Right lobe of liver (tissue), 6 donors: Measurements from ENCODE around the gene CLDN15. TPM values are rescaled to one million over a fixed set of nuclear protein-coding genes. Genes with fewer than 3 reads are reported as not detected.

Experiments
- ATAC-seq, 4 donors: fragments of 200-7000 bp; cut with Tn5 transposase; one replicate each; pipeline ENCODE4 v1.9.1; 2020; ENCODE audit warnings: mild to moderate bottlenecking in 4 of 4, moderate library complexity in 4 of 4
- DNase-seq, 3 donors: peaks; one replicate each; pipeline ENCODE4 v3.0.0-alpha.2; 2020
- H3K27ac ChIP-seq, 3 donors: fragments of 200-600 bp; one replicate each; pipeline ENCODE4 v1.8.0; 2022
- H3K27me3 ChIP-seq, 2 donors: fragments of 200-600 bp; one replicate each; pipeline ENCODE4 v1.8.0; 2022
- H3K36me3 ChIP-seq, 4 donors: fragments of 200-600 bp; sonication (generic) in 1 of 4; one replicate each; pipeline versions ENCODE4 v1.5.1 to v1.8.0; 2017 to 2022; ENCODE audit warnings: control low read depth in 1 of 4
- H3K4me1 ChIP-seq, 4 donors: fragments of 200-600 bp; sonication (generic) in 1 of 4; one replicate each; pipeline versions ENCODE4 v1.5.1 to v1.8.0; 2017 to 2022; ENCODE audit warnings: control low read depth in 1 of 4
- H3K4me3 ChIP-seq, 3 donors: fragments of 200-600 bp; one replicate each; pipeline ENCODE4 v1.8.0; 2022
- H3K9me3 ChIP-seq, 4 donors: fragments of 200-600 bp; sonication (generic) in 1 of 4; one replicate each; pipeline versions ENCODE4 v1.5.1 to v1.8.0; 2017 to 2022; ENCODE audit warnings: control low read depth in 1 of 4
- POLR2A ChIP-seq: fragments of 450-650 bp; IDR thresholded peaks from one replicate; pipeline ENCODE4 v1.6.1; 2017; ENCODE audit warnings: antibody characterized with exemption, mild to moderate bottlenecking
- WGBS: methylation state at CpG from one replicate; pipeline ENCODE4 v1.1.6; 2018; ENCODE audit warnings: low coverage, low lambda C conversion rate; ENCODE audit not compliant: insufficient coverage; ENCODE audit errors: missing lambda C conversion rate; 5-methylcytosine and 5-hydroxymethylcytosine counted together
- intact Hi-C, 2 donors: fragments of 100-400 bp; cut with DNase I; formaldehyde crosslinking; loops; one replicate each; pipeline versions ENCODE4 v1.11.2 to v1.14.1; 2022
- total RNA-seq, 6 experiments: library from RNA; depleted of rRNA in 2 of 6; stranded (reverse); fragments of >200 nt in 2 of 6; fragmentation: NEBNext Ultra II Directional in 3 of 6; extraction: Animal tissue kit (Norgen Biotek cat#: 25700) in 3 of 6; gene quantifications; one replicate each; pipeline versions ENCODE4 v1.1.0 to v1.2.4, GENCODE V29; 2016 to 2023
- TF ChIP-seq, protein P1 (sequence below), 4 donors: fragments of 200-600 bp in 3 of 4; fragments of 450-650 bp in 1 of 4; IDR thresholded peaks; one replicate each; pipeline versions ENCODE4 v1.5.1 to v1.8.0; 2016 to 2022; ENCODE audit warnings: antibody characterized with exemption in 4 of 4, mild to moderate bottlenecking in 2 of 4
- donor health status: DM: no; HTN: yes; CAD: no.
- donor health status: DM: no; HTN: no; CAD: no.
- donor health status: DM: no; HTN: no; CAD: no.
- donor health status: DM: no; HTN: yes; CAD: no.
- donor health status: DM: no; HTN: yes; CAD: no.

Gene CLDN15
- total RNA-seq, 6 experiments from 2014 or later = 5.9 to 10.8 (median 9.2) TPM

DNA sequence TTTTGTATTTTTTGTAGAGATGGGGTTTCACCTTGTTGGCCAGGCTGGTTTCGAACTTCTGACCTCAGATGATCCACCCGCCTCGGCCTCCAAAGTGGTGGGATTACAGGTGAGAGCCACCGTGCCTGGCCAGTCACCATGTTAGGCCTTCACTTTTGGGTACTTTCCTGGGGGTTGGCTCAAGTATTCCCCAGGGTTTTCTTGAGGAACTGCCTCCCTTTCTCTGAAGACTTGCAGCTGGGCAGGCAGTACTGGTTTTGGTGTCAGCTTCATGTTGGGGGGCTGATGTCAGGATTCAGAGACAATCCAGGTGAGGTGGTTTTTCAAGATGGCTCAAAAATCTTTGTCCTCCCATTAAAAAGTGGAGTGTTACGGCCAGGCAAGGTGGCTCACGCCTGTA is 12.0 kb downstream of the CLDN15 start:
- Histone ChIP-seq H3K4me3 (no peak overlapping the region), H3K27me3 (no peaks in the 10 kb centered on the region), H3K36me3 (peaks cover 0 to 59% (median 22%) of the 10 kb centered on the region in 4 donors), H3K4me1 (peaks cover 0 to 27% (median 9%) of the 10 kb centered on the region in 4 donors), H3K27ac (no peak overlapping the region), H3K9me3 (no peaks in the 10 kb centered on the region)
- no peak for TF ChIP-seq POLR2A
- TF ChIP-seq, protein P1, sequence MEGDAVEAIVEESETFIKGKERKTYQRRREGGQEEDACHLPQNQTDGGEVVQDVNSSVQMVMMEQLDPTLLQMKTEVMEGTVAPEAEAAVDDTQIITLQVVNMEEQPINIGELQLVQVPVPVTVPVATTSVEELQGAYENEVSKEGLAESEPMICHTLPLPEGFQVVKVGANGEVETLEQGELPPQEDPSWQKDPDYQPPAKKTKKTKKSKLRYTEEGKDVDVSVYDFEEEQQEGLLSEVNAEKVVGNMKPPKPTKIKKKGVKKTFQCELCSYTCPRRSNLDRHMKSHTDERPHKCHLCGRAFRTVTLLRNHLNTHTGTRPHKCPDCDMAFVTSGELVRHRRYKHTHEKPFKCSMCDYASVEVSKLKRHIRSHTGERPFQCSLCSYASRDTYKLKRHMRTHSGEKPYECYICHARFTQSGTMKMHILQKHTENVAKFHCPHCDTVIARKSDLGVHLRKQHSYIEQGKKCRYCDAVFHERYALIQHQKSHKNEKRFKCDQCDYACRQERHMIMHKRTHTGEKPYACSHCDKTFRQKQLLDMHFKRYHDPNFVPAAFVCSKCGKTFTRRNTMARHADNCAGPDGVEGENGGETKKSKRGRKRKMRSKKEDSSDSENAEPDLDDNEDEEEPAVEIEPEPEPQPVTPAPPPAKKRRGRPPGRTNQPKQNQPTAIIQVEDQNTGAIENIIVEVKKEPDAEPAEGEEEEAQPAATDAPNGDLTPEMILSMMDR (IDR thresholded peaks at IDR 0.05) = no peak
- DNase-seq = no peak
- 86% methylated on average over 4 of the region's 6 CpGs for WGBS
- no peak for ATAC-seq
- intact Hi-C loops = no loop called here

DNA sequence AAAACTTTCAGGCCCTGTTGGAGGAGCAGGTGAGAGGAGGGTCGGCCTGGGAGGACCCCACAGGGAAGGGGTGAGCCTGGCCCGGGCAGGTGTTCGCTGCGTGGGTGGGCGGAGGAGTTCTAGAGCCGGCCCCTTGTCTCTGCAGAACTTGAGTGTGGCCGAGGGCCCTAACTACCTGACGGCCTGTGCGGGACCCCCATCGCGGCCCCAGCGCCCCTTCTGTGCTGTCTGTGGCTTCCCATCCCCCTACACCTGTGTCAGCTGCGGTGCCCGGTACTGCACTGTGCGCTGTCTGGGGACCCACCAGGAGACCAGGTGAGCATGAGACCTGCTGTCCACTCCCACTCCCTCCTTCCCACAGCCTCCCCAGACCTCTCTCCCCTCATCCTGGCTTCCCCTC is 14.1 kb downstream of the CLDN15 start:
- H3K27ac ChIP-seq = no peak overlapping the region
- intact Hi-C loops = no loop called here
- no peak for TF ChIP-seq POLR2A
- TF ChIP-seq, protein P1 (IDR thresholded peaks at IDR 0.05) = no peak
- no peaks in the 10 kb centered on the region for H3K9me3 ChIP-seq
- no peak overlapping the region for H3K4me3 ChIP-seq
- peaks cover 0 to 21% (median 7%) of the 10 kb centered on the region in 4 donors for H3K4me1 ChIP-seq
- ATAC-seq (no peak), DNase-seq (no peak)
- H3K27me3 ChIP-seq = no peaks in the 10 kb centered on the region
- no CpG with 5 or more reads among the region's 15 CpGs for WGBS
- H3K36me3 ChIP-seq = peaks cover 0 to 53% (median 22%) of the 10 kb centered on the region in 4 donors

- peaks cover 0 to 21% (median 7%) of the 10 kb centered on the region in 4 donors for H3K4me1 ChIP-seq
- H3K9me3 ChIP-seq = no peaks in the 10 kb centered on the region
- TF ChIP-seq, protein P1 (IDR thresholded peaks at IDR 0.05) = no peak
- no peak for TF ChIP-seq POLR2A
- intact Hi-C loops = no loop called here
- H3K36me3 ChIP-seq = peaks cover 0 to 53% (median 22%) of the 10 kb centered on the region in 4 donors
- DNase-seq (no peak), ATAC-seq (no peak)
- no peak overlapping the region for H3K4me3 ChIP-seq
- no peak overlapping the region for H3K27ac ChIP-seq
- no peaks in the 10 kb centered on the region for H3K27me3 ChIP-seq
- 97% methylated on average over 13 of the region's 27 CpGs for WGBS
Measured at GRCh38 chr7:101222275-101222830, 15.2 kb downstream of the CLDN15 start.

GRCh38 chr7:101220295-101220694 is 17.3 kb downstream of the CLDN15 start:
- peaks cover 0 to 34% (median 18%) of the 10 kb centered on the region in 4 donors for H3K36me3 ChIP-seq
- TF ChIP-seq POLR2A = no peak
- TF ChIP-seq, protein P1 (IDR thresholded peaks at IDR 0.05) = no peak
- no peaks in the 10 kb centered on the region for H3K27me3 ChIP-seq
- H3K9me3 ChIP-seq = no peaks in the 10 kb centered on the region
- DNase-seq = peak; percentile 70 to 85 (median 84)
- H3K27ac ChIP-seq = peak overlapping the region; percentile 43 to 95 (median 89)
- H3K4me3 ChIP-seq = peak overlapping the region in 2 of 3 donors; percentile 85 to 97
- ATAC-seq = peak; percentile 34 to 61 (median 40)
- intact Hi-C loops = no loop called here
- 33% methylated on average over 5 of the region's 5 CpGs for WGBS
- peaks cover 0 to 35% (median 7%) of the 10 kb centered on the region in 4 donors for H3K4me1 ChIP-seq
